HFFc6 (cell line): Measurements from ENCODE around the gene SEPTIN3. TPM values are rescaled to one million over a fixed set of nuclear protein-coding genes. Genes with fewer than 3 reads are reported as not detected.

Experiments
- DNase-seq: peaks from one replicate; pipeline ENCODE4 v3.0.0-alpha.2; 2018
- H3K27ac Mint-ChIP-seq: 2 replicates; pipeline ENCODE4 v1.8.0; 2020; ENCODE audit warnings: mild to moderate bottlenecking, mixed read lengths
- H3K27me3 Mint-ChIP-seq: 2 replicates; pipeline ENCODE4 v1.8.0; 2021; ENCODE audit warnings: mild to moderate bottlenecking, moderate library complexity, mixed read lengths; ENCODE audit not compliant: insufficient read depth
- H3K36me3 Mint-ChIP-seq: 2 replicates; pipeline ENCODE4 v1.8.0; 2021; ENCODE audit warnings: low read depth, mixed read lengths
- H3K4me1 Mint-ChIP-seq: 2 replicates; pipeline ENCODE4 v1.8.0; 2020; ENCODE audit warnings: low read depth, mixed read lengths
- H3K4me3 Mint-ChIP-seq: 2 replicates; pipeline ENCODE4 v1.8.0; 2020; ENCODE audit warnings: mild to moderate bottlenecking, moderate library complexity, mixed read lengths
- H3K9me3 Mint-ChIP-seq: 2 replicates; pipeline ENCODE4 v1.8.0; 2020; ENCODE audit warnings: mild to moderate bottlenecking, mixed read lengths
- CTCF ChIP-seq: fragments of 200-600 bp; sonication (generic); IDR thresholded peaks from 2 replicates; pipeline ENCODE4 v1.5.0; 2021; ENCODE audit warnings: antibody characterized with exemption, mild to moderate bottlenecking
- total RNA-seq, 6 experiments: library from RNA; stranded (reverse); fragmentation: NEBNext Ultra II Directional; extraction: Animal tissue kit (Norgen Biotek cat#: 25700); gene quantifications; 2 replicates in 1 of 6; 3 replicates in 5 of 6; pipeline ENCODE4 v1.2.3, GENCODE V29; 2021

The SEPTIN3 gene
- total RNA-seq, 6 experiments from 2014 or later = 0.05 to 0.17 TPM; not detected in 4

- Mint-ChIP-seq H3K4me1 (peaks cover 13% of the 10 kb centered on the region), H3K27me3 (peaks cover 28% of the 10 kb centered on the region), H3K27ac (no peak overlapping the region), H3K36me3 (no peaks in the 10 kb centered on the region), H3K4me3 (no peak overlapping the region), H3K9me3 (no peaks in the 10 kb centered on the region)
- no peak for DNase-seq
- no peak for TF ChIP-seq CTCF
These were observed 2.2 kb downstream of the SEPTIN3 start for GRCh38 chr22:41971431-41971830.

- H3K9me3 Mint-ChIP-seq = no peaks in the 10 kb centered on the region
- H3K4me3 Mint-ChIP-seq = no peak overlapping the region
- no peaks in the 10 kb centered on the region for H3K36me3 Mint-ChIP-seq
- H3K27ac Mint-ChIP-seq = no peak overlapping the region
- H3K4me1 Mint-ChIP-seq = peaks cover 6% of the 10 kb centered on the region; the same call in 1 of the 2 replicates
- no peak for TF ChIP-seq CTCF
- H3K27me3 Mint-ChIP-seq = peaks cover 47% of the 10 kb centered on the region
- no peak for DNase-seq
These were observed 5.5 kb downstream of the SEPTIN3 start for GRCh38 chr22:41974691-41975290.

- DNase-seq = no peak
- H3K4me1 Mint-ChIP-seq = peaks cover 6% of the 10 kb centered on the region; the same call in 1 of the 2 replicates
- peaks cover 45% of the 10 kb centered on the region for H3K27me3 Mint-ChIP-seq
- H3K27ac Mint-ChIP-seq = no peak overlapping the region
- no peaks in the 10 kb centered on the region for H3K9me3 Mint-ChIP-seq
- no peaks in the 10 kb centered on the region for H3K36me3 Mint-ChIP-seq
- no peak overlapping the region for H3K4me3 Mint-ChIP-seq
- no peak for TF ChIP-seq CTCF
These were observed 6.2 kb downstream of the SEPTIN3 start for GRCh38 chr22:41975299-41976069.

GRCh38 chr22:41976070-41976901 is 7.0 kb downstream of the SEPTIN3 start:
- peaks cover 6% of the 10 kb centered on the region; the same call in 1 of the 2 replicates for H3K4me1 Mint-ChIP-seq
- no peak for DNase-seq

More at GRCh38 chr22:41976070-41976901, 7.0 kb downstream of the SEPTIN3 start:
- Mint-ChIP-seq H3K4me3 (no peak overlapping the region; the same call in 1 of the 2 replicates), H3K9me3 (no peaks in the 10 kb centered on the region), H3K27ac (no peak overlapping the region), H3K36me3 (no peaks in the 10 kb centered on the region), H3K27me3 (peaks cover 41% of the 10 kb centered on the region)
- no peak for TF ChIP-seq CTCF
